Measurements from ENCODE around the gene MESD. TPM values are rescaled to one million over a fixed set of nuclear protein-coding genes. Genes with fewer than 3 reads are reported as not detected.

MESD gene
- total and polyA plus RNA-seq, 7 donors: 4.6 to 9.4 (median 7.0) TPM

GRCh38 chr15:81006124-81006523 is 16.5 kb upstream of the MESD start:
- no peak overlapping the region for H3K4me3 ChIP-seq
- TF ChIP-seq, protein P1, sequence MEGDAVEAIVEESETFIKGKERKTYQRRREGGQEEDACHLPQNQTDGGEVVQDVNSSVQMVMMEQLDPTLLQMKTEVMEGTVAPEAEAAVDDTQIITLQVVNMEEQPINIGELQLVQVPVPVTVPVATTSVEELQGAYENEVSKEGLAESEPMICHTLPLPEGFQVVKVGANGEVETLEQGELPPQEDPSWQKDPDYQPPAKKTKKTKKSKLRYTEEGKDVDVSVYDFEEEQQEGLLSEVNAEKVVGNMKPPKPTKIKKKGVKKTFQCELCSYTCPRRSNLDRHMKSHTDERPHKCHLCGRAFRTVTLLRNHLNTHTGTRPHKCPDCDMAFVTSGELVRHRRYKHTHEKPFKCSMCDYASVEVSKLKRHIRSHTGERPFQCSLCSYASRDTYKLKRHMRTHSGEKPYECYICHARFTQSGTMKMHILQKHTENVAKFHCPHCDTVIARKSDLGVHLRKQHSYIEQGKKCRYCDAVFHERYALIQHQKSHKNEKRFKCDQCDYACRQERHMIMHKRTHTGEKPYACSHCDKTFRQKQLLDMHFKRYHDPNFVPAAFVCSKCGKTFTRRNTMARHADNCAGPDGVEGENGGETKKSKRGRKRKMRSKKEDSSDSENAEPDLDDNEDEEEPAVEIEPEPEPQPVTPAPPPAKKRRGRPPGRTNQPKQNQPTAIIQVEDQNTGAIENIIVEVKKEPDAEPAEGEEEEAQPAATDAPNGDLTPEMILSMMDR (IDR thresholded peaks at IDR 0.05): no peak
- DNase-seq (no peak), ATAC-seq (no peak)
- no peaks in the 10 kb centered on the region for H3K9me3 ChIP-seq
- H3K36me3 ChIP-seq (ENCODE audit: insufficient read depth in 1 of 2, low read depth in 1 of 2): no peaks in the 10 kb centered on the region
- intact Hi-C loops (cut with DNase I): no loop called here
- peaks cover 3% of the 10 kb centered on the region for H3K4me1 ChIP-seq
- peaks cover 0 to 38% (median 6%) of the 10 kb centered on the region in 3 donors for H3K27me3 ChIP-seq (ENCODE audit: insufficient read depth in 3 of 3, low read length in 2 of 3)
- no peak overlapping the region for H3K27ac ChIP-seq
- WGBS, 3 donors: 97 to 100% (median 100%) methylated on average over 1 of the region's 1 CpG

DNA sequence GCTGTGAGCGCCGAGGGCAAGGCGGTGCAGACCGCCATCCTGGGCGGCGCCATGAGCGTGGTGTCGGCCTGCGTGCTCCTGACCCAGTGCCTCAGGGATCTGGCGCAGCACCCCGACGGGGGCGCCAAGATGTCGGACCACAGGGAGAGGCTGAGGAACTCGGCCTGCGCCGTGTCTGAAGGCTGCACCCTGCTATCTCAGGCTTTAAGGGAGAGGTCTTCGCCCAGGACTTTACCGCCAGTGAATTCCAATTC is 13.4 kb upstream of the MESD start:
- DNase-seq: peak in 1 of 2 donors; percentile 23
- intact Hi-C loops (cut with DNase I): loop anchor here in 1 of 2 donors (5.0 kb wide), 1 partner anchor 104 kb away; no protein-coding TSS in a partner anchor
- Histone ChIP-seq H3K36me3 (ENCODE audit: insufficient read depth in 1 of 2, low read depth in 1 of 2) (no peaks in the 10 kb centered on the region), H3K27me3 (ENCODE audit: insufficient read depth in 3 of 3, low read length in 2 of 3) (peaks cover 0 to 55% (median 13%) of the 10 kb centered on the region in 3 donors), H3K4me3 (peak overlapping the region; percentile 84), H3K9me3 (no peaks in the 10 kb centered on the region), H3K4me1 (peaks cover 3% of the 10 kb centered on the region), H3K27ac (no peak overlapping the region)
- WGBS, 3 donors: 85 to 90% (median 90%) methylated on average over 18 to 19 of the region's 19 CpGs
- TF ChIP-seq, protein P1 (IDR thresholded peaks at IDR 0.05): no peak
- no peak for ATAC-seq

DNA sequence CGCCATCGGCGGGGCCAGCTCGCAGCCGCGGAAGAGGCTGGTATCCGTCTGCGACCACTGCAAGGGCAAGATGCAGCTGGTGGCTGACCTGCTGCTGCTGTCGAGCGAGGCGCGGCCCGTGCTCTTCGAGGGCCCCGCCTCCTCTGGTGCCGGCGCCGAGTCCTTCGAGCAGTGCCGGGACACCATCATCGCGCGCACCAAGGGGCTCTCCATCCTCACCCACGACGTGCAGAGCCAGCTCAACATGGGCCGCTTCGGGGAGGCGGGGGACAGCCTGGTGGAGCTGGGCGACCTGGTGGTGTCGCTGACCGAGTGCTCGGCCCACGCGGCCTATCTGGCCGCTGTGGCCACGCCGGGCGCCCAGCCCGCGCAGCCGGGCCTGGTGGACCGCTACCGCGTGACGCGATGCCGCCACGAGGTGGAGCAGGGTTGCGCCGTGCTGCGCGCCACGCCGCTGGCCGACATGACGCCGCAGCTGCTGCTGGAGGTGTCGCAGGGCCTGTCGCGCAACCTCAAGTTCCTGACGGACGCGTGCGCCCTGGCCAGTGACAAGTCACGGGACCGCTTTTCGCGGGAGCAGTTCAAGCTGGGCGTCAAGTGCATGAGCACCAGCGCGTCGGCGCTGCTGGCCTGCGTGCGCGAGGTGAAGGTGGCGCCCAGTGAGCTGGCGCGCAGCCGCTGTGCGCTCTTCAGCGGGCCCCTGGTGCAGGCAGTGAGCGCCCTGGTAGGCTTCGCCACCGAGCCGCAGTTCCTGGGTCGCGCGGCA is 12.9 kb upstream of the MESD start:
- Histone ChIP-seq H3K9me3 (no peaks in the 10 kb centered on the region), H3K4me3 (peak overlapping the region; percentile 84), H3K27me3 (ENCODE audit: insufficient read depth in 3 of 3, low read length in 2 of 3) (peaks cover 0 to 55% (median 13%) of the 10 kb centered on the region in 3 donors), H3K4me1 (peaks cover 3% of the 10 kb centered on the region), H3K27ac (peak overlapping the region; percentile 80), H3K36me3 (ENCODE audit: insufficient read depth in 1 of 2, low read depth in 1 of 2) (no peaks in the 10 kb centered on the region)
- DNase-seq: peak; percentile 29 to 59
- WGBS, 3 donors: 59 to 62% (median 62%) methylated on average over 79 to 89 of the region's 89 CpGs
- intact Hi-C loops (cut with DNase I): loop anchor here in 1 of 2 donors (5.0 kb wide), 1 partner anchor 105 kb away; no protein-coding TSS in a partner anchor
- TF ChIP-seq, protein P1 (IDR thresholded peaks at IDR 0.05): no peak
- ATAC-seq: no peak

- 1 to 3% (median 2%) methylated on average over 29 to 42 of the region's 42 CpGs for WGBS, 3 donors
- H3K4me1 ChIP-seq: peaks cover 3% of the 10 kb centered on the region
- peak overlapping the region; percentile 84 for H3K4me3 ChIP-seq
Observed at GRCh38 chr15:81002009-81002330, 12.4 kb upstream of the MESD start.

More at GRCh38 chr15:81002009-81002330, 12.4 kb upstream of the MESD start:
- Histone ChIP-seq H3K9me3 (no peaks in the 10 kb centered on the region), H3K36me3 (ENCODE audit: insufficient read depth in 1 of 2, low read depth in 1 of 2) (no peaks in the 10 kb centered on the region), H3K27ac (peak overlapping the region; percentile 80), H3K27me3 (ENCODE audit: insufficient read depth in 3 of 3, low read length in 2 of 3) (peaks cover 0 to 55% (median 13%) of the 10 kb centered on the region in 3 donors)
- intact Hi-C loops (cut with DNase I): loop anchor here in 1 of 2 donors (5.0 kb wide), 1 partner anchor 105 kb away; no protein-coding TSS in a partner anchor
- TF ChIP-seq, protein P1 (IDR thresholded peaks at IDR 0.05): no peak
- no peak for DNase-seq
- ATAC-seq: peak in 1 of 4 donors; percentile 17
